K562 (cell line): Measurements from ENCODE around the gene NCOR2. TPM values are rescaled to one million over a fixed set of nuclear protein-coding genes. Genes with fewer than 3 reads are reported as not detected.

Source experiments
- AFF1 ChIP-seq, 2 experiments: fragments of 450-650 bp; IDR thresholded peaks; 2 replicates each; pipeline ENCODE4 v1.6.1; 2018; ENCODE audit warnings: mild to moderate bottlenecking in 2 of 2, low read depth in 1 of 2; ENCODE audit not compliant: partially characterized antibody in 2 of 2
- CBFA2T3 ChIP-seq: fragments of 450-650 bp; IDR thresholded peaks from 2 replicates; pipeline ENCODE4 v1.6.1; 2017
- CCNT2 ChIP-seq: IDR thresholded peaks from 2 replicates; pipeline ENCODE4 v1.6.1; 2011; ENCODE audit warnings: borderline replicate concordance, low read depth, mild to moderate bottlenecking, moderate library complexity, mixed read lengths, low read length; ENCODE audit not compliant: insufficient read length; ENCODE audit errors: extremely low read depth
- CHD4 ChIP-seq: fragments of 200-600 bp; sonication (generic); IDR thresholded peaks from 3 replicates; pipeline ENCODE4 v1.6.1; 2012; ENCODE audit warnings: low read depth, mild to moderate bottlenecking, mixed read lengths, low read length, inconsistent platforms; ENCODE audit not compliant: insufficient read depth, insufficient replicate concordance, poor library complexity, severe bottlenecking
- EP300 ChIP-seq: IDR thresholded peaks from 2 replicates; pipeline ENCODE4 v1.6.1; 2012; ENCODE audit warnings: low read length, improper control_type of control experiment
- ETV1 ChIP-seq: fragments of 450-650 bp; conservative IDR thresholded peaks from 2 replicates; pipeline ENCODE4 v1.6.1; 2016; ENCODE audit warnings: missing genetic modification characterization, control low read depth, low read depth, missing compliant biosample characterization
- FOXK2 ChIP-seq, 2 experiments: fragments of 450-650 bp; IDR thresholded peaks in 1 of 2; conservative IDR thresholded peaks in 1 of 2; 2 replicates each; pipeline ENCODE4 v1.6.1; 2016; ENCODE audit warnings: low read depth in 2 of 2, mild to moderate bottlenecking in 1 of 2
- HMG20A ChIP-seq: fragments of 450-650 bp; formaldehyde crosslinking; conservative IDR thresholded peaks from 2 replicates; pipeline ENCODE4 v1.4.0; 2020; ENCODE audit warnings: mild to moderate bottlenecking, mixed read lengths
- MAFF ChIP-seq: IDR thresholded peaks from 2 replicates; pipeline ENCODE4 v1.6.1; 2012; ENCODE audit warnings: low read length, improper control_type of control experiment
- MEF2D ChIP-seq: conservative IDR thresholded peaks from 2 replicates; pipeline ENCODE4 v1.6.1; 2016; ENCODE audit warnings: low read depth, missing genetic modification characterization, missing compliant biosample characterization
- POLR2AphosphoS5 ChIP-seq: IDR thresholded peaks from 2 replicates; pipeline ENCODE4 v1.6.1; 2011; ENCODE audit warnings: mild to moderate bottlenecking, low read depth, low read length, moderate library complexity; ENCODE audit not compliant: control insufficient read depth, insufficient read depth
- RAD21 ChIP-seq, 2 experiments: fragments of 250-450 bp in 1 of 2; fragments of 450-650 bp in 1 of 2; sonication (Bioruptor Pico) in 1 of 2; formaldehyde crosslinking in 1 of 2; IDR thresholded peaks in 1 of 2; conservative IDR thresholded peaks in 1 of 2; 2 replicates each; pipeline versions ENCODE4 v1.4.0 to v1.8.0; 2020 to 2022; ENCODE audit warnings: mild to moderate bottlenecking in 2 of 2, moderate library complexity in 1 of 2
- RNF219 ChIP-seq: fragments of 250-450 bp; sonication (Bioruptor Pico); IDR thresholded peaks from 2 replicates; pipeline ENCODE4 v1.5.0; 2022; ENCODE audit warnings: mild to moderate bottlenecking
- RUNX1 ChIP-seq: sonication (generic); IDR thresholded peaks from 2 replicates; pipeline ENCODE4 v1.6.1; 2016; ENCODE audit warnings: antibody characterized with exemption, low read depth
- TAL1 ChIP-seq: fragments of 450-650 bp; IDR thresholded peaks from 2 replicates; pipeline ENCODE4 v1.6.1; 2016; ENCODE audit warnings: mild to moderate bottlenecking
- USF1 ChIP-seq: sonication (generic); formaldehyde crosslinking; IDR thresholded peaks from 2 replicates; pipeline ENCODE4 v1.9.0; 2022; ENCODE audit warnings: mild to moderate bottlenecking, missing genetic modification reagents
- ZC3H4 ChIP-seq: sonication (generic); formaldehyde crosslinking; IDR thresholded peaks from 2 replicates; pipeline ENCODE4 v1.9.0; 2021; ENCODE audit warnings: missing genetic modification reagents, borderline replicate concordance
- ZKSCAN3 ChIP-seq: fragments of 250-450 bp; sonication (Bioruptor Pico); IDR thresholded peaks from 2 replicates; pipeline ENCODE4 v1.4.0; 2020
- ZNF57 ChIP-seq: fragments of 450-650 bp; formaldehyde crosslinking; IDR thresholded peaks from 2 replicates; pipeline ENCODE4 v1.4.0; 2020; ENCODE audit warnings: mild to moderate bottlenecking, moderate library complexity
- polyA plus RNA-seq, 8 experiments: library from polyadenylated mRNA; depleted of rRNA in 4 of 8; stranded (reverse) in 5 of 8; unstranded in 3 of 8; fragments of >200 nt; fragmentation: Nextera tagmentation in 2 of 8; fragmentation: Illumina TruSeq in 1 of 8; extraction: Ambion mirVana in 2 of 8; extraction: Trizol in 1 of 8; gene quantifications; 2 replicates each; pipeline versions ENCODE4 v1.2.1 to v1.2.3, GENCODE V29; 2011 to 2014; ENCODE audit warnings: inconsistent platforms in 1 of 8, missing spikeins in 1 of 8
- total RNA-seq, 7 experiments: library from RNA; depleted of rRNA in 6 of 7; stranded (reverse); fragments of >200 nt in 6 of 7; fragmentation: Illumina TruSeq in 2 of 7; extraction: Trizol in 2 of 7; gene quantifications; 2 replicates each; pipeline versions ENCODE4 v1.2.1 to v1.2.3, GENCODE V29; 2011 to 2021; ENCODE audit warnings: low replicate concordance in 1 of 7

NCOR2 gene
- total and polyA plus RNA-seq, 9 of the 15 experiments (the other 6 are each of a cell fraction or from before 2014, with no cell fraction given) = 0.18 to 126 (median 8.4) TPM

- TF ChIP-seq RUNX1 (no peak), ETV1 (tag) (0 out of 2 replicates have a peak, but pooled peaks have one; percentile 19), CHD4 (no peak), EP300 (peak; percentile 70), ZKSCAN3 (CRISPR knock-in tag) (no peak), HMG20A (no peak), FOXK2 (conservative IDR thresholded peaks at IDR 0.05 in 1 of 2, IDR thresholded peaks at IDR 0.05 in 1 of 2; ENCODE audit: low read depth in 2 of 2) (no peak), ZC3H4 (CRISPR knock-in tag) (no peak), POLR2AphosphoS5 (no peak), CBFA2T3 (peak; percentile 84), CCNT2 (no peak), RAD21 (CRISPR knock-in tag; conservative IDR thresholded peaks at IDR 0.05 in 1 of 2, IDR thresholded peaks at IDR 0.05 in 1 of 2) (no peak), AFF1 (IDR thresholded peaks at IDR 0.05; ENCODE audit: low read depth in 1 of 2, partially characterized antibody in 2 of 2) (no peak), USF1 (CRISPR knock-in tag) (peak; percentile 73), MEF2D (no peak), MAFF (no peak), ZNF57 (CRISPR knock-in tag) (no peak), TAL1 (peak; percentile 67), RNF219 (no peak)
These were observed 38.7 kb upstream of the NCOR2 start (continued) for GRCh38 chr12:124605883-124606774.
